ENCODE data around the gene GRIA3. TPM values are rescaled to one million over a fixed set of nuclear protein-coding genes. Genes with fewer than 3 reads are reported as not detected.

The GRIA3 gene
- total RNA-seq, 1 experiment from 2014 or later = not detected

DNA sequence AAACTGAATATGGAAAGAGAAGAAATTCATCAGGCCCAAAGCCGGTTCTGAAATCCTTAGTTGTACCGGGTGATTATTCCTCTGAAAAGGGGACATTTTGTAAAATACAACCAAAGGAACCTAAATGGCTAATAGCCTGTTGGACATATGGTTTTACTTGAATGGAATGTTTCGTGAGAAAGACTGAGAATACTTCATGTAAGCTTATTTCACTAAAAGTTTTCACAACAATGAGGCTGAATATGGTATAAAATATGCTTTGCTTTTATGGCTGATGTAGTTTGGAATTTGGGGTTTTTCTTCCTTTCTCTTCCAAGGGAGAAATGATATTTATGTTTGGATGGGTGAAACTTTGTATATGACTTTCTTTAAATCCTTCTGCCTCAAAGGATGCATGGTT, 2.7 kb downstream of the GRIA3 start:
- Histone ChIP-seq H3K27me3 (replicated peaks; ENCODE audit: insufficient read depth, low read depth, low read length, poor library complexity) (peaks cover 47% of the 10 kb centered on the region), H3K27ac (ENCODE audit: low read depth, low read length, poor library complexity, severe bottlenecking) (no peak overlapping the region), H3K4me1 (ENCODE audit: insufficient read depth, low read length, poor library complexity, severe bottlenecking) (no peaks in the 10 kb centered on the region), H3K36me3 (ENCODE audit: insufficient read depth, low read length, poor library complexity, severe bottlenecking) (no peaks in the 10 kb centered on the region), H3K4me3 (ENCODE audit: low read depth, low read length, poor library complexity, severe bottlenecking) (no peak overlapping the region), H3K9me3 (ENCODE audit: low read depth, low read length, poor library complexity, severe bottlenecking) (no peaks in the 10 kb centered on the region)
- TF ChIP-seq EZH2 (IDR thresholded peaks at IDR 0.05; ENCODE audit: borderline replicate concordance, low read depth, low read length, poor library complexity, severe bottlenecking) = no peak
- TF ChIP-seq, protein P1, sequence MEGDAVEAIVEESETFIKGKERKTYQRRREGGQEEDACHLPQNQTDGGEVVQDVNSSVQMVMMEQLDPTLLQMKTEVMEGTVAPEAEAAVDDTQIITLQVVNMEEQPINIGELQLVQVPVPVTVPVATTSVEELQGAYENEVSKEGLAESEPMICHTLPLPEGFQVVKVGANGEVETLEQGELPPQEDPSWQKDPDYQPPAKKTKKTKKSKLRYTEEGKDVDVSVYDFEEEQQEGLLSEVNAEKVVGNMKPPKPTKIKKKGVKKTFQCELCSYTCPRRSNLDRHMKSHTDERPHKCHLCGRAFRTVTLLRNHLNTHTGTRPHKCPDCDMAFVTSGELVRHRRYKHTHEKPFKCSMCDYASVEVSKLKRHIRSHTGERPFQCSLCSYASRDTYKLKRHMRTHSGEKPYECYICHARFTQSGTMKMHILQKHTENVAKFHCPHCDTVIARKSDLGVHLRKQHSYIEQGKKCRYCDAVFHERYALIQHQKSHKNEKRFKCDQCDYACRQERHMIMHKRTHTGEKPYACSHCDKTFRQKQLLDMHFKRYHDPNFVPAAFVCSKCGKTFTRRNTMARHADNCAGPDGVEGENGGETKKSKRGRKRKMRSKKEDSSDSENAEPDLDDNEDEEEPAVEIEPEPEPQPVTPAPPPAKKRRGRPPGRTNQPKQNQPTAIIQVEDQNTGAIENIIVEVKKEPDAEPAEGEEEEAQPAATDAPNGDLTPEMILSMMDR (conservative IDR thresholded peaks at IDR 0.05; ENCODE audit: low read depth, low read length) = no peak
- intact Hi-C loops (cut with micrococcal nuclease; ENCODE audit: unreplicated experiment) = no loop called here
- DNase-seq (ENCODE audit: low spot score) = no peak
- ChIA-PET POLR2A (ENCODE audit: low non-redundant PET) (no interaction called here), CTCF (no interaction called here)
- BruUV-seq (replicated peaks) = no TSS peak

DNA sequence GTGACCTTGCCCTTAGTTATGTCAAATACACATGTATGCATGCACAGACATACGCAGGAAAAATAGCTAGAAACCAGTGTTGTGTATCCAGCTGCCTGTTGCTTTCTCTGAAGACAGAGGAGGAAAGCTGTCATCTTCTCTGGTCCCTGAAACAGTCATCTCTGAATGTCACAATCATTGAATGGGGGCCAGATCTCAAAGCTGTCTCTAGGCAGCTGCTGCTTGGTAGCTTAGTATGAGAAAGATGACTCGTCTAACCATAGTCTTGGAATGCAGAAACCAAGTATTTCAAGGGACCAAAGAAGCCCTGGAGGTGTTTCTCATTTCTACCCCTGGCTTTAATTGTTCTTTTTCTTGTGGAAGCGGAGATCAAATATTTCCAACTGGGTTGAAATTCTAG, 4.0 kb downstream of the GRIA3 start:
- no peak for DNase-seq (ENCODE audit: low spot score)
- TF ChIP-seq, protein P1 (conservative IDR thresholded peaks at IDR 0.05; ENCODE audit: low read depth, low read length) = no peak
- TF ChIP-seq EZH2 (IDR thresholded peaks at IDR 0.05; ENCODE audit: borderline replicate concordance, low read depth, low read length, poor library complexity, severe bottlenecking) = no peak
- ChIA-PET CTCF (no interaction called here), POLR2A (ENCODE audit: low non-redundant PET) (no interaction called here)
- BruUV-seq (replicated peaks) = no TSS peak
- Histone ChIP-seq H3K27ac (ENCODE audit: low read depth, low read length, poor library complexity, severe bottlenecking) (no peak overlapping the region), H3K4me1 (ENCODE audit: insufficient read depth, low read length, poor library complexity, severe bottlenecking) (no peaks in the 10 kb centered on the region), H3K36me3 (ENCODE audit: insufficient read depth, low read length, poor library complexity, severe bottlenecking) (no peaks in the 10 kb centered on the region), H3K27me3 (replicated peaks; ENCODE audit: insufficient read depth, low read depth, low read length, poor library complexity) (peaks cover 45% of the 10 kb centered on the region), H3K9me3 (ENCODE audit: low read depth, low read length, poor library complexity, severe bottlenecking) (no peaks in the 10 kb centered on the region), H3K4me3 (ENCODE audit: low read depth, low read length, poor library complexity, severe bottlenecking) (no peak overlapping the region)
- intact Hi-C loops (cut with micrococcal nuclease; ENCODE audit: unreplicated experiment) = no loop called here

DNA sequence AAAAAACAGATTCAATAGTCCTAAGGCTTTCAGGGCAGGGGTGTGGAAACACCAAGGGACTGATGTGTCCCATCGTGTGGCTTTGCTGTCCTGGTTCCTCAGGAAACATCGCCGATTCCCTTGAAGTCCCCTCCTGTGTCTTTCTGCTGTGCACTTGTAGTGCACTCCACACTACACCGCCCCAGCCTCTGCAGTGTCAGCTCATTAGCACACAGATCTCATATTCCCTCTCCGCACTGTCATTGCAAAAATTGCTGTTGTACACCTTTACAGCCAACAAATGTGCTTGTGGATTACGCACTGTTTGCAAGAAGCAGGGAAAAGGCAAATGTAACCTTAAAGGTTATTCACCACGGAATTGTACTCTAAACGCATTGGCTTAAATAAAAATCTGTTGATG, 5.3 kb downstream of the GRIA3 start:
- Histone ChIP-seq H3K4me3 (ENCODE audit: low read depth, low read length, poor library complexity, severe bottlenecking) (no peak overlapping the region), H3K4me1 (ENCODE audit: insufficient read depth, low read length, poor library complexity, severe bottlenecking) (no peaks in the 10 kb centered on the region), H3K27me3 (replicated peaks; ENCODE audit: insufficient read depth, low read depth, low read length, poor library complexity) (peaks cover 33% of the 10 kb centered on the region), H3K36me3 (ENCODE audit: insufficient read depth, low read length, poor library complexity, severe bottlenecking) (no peaks in the 10 kb centered on the region), H3K27ac (ENCODE audit: low read depth, low read length, poor library complexity, severe bottlenecking) (no peak overlapping the region), H3K9me3 (ENCODE audit: low read depth, low read length, poor library complexity, severe bottlenecking) (no peaks in the 10 kb centered on the region)
- no TSS peak for BruUV-seq (replicated peaks)
- TF ChIP-seq EZH2 (IDR thresholded peaks at IDR 0.05; ENCODE audit: borderline replicate concordance, low read depth, low read length, poor library complexity, severe bottlenecking) = no peak
- TF ChIP-seq, protein P1 (conservative IDR thresholded peaks at IDR 0.05; ENCODE audit: low read depth, low read length) = no peak
- intact Hi-C loops (cut with micrococcal nuclease; ENCODE audit: unreplicated experiment) = no loop called here
- DNase-seq (ENCODE audit: low spot score) = no peak
- CTCF ChIA-PET = no interaction called here
- POLR2A ChIA-PET (ENCODE audit: low non-redundant PET) = no interaction called here
